Ovary (tissue), 9 donors: ENCODE data around the gene TMEM233. TPM values are rescaled to one million over a fixed set of nuclear protein-coding genes. Genes with fewer than 3 reads are reported as not detected.
"Not testable (repeated sequence)": the region's sequence is repeated elsewhere in the genome, so short reads cannot be mapped to it uniquely, and the experiment has no call there.

Experiments
- DNase-seq, 5 donors: peaks; one replicate each; pipeline ENCODE4 v3.0.0-alpha.2; 2019 to 2020
- H3K27ac ChIP-seq, 2 donors: fragments of 200-600 bp; one replicate each; pipeline versions ENCODE4 v1.5.1 to v1.8.0; 2019 to 2022
- H3K27me3 ChIP-seq: fragments of 200-600 bp; one replicate; pipeline ENCODE4 v1.8.0; 2022
- H3K36me3 ChIP-seq: fragments of 200-600 bp; sonication (generic); one replicate; pipeline ENCODE4 v1.5.1; 2019
- H3K4me1 ChIP-seq: one replicate; pipeline ENCODE4 v1.8.1; 2013; ENCODE audit warnings: mild to moderate bottlenecking, moderate library complexity; ENCODE audit not compliant: insufficient read depth
- H3K4me3 ChIP-seq: fragments of 200-600 bp; sonication (generic); one replicate; pipeline ENCODE4 v1.5.1; 2017
- H3K9me3 ChIP-seq, 2 donors: fragments of 200-600 bp in 1 of 2; sonication (generic) in 1 of 2; one replicate each; pipeline versions ENCODE4 v1.5.1 to v1.8.1; 2013 to 2019; ENCODE audit warnings: mild to moderate bottlenecking in 1 of 2, moderate library complexity in 1 of 2
- EP300 ChIP-seq: sonication (generic); formaldehyde crosslinking; IDR thresholded peaks from one replicate; pipeline ENCODE4 v1.6.1; 2017; ENCODE audit warnings: antibody characterized with exemption
- POLR2A ChIP-seq: fragments of 450-650 bp; IDR thresholded peaks from one replicate; pipeline ENCODE4 v1.6.1; 2017; ENCODE audit warnings: antibody characterized with exemption, mild to moderate bottlenecking, moderate library complexity
- WGBS, 3 donors: extraction: QIAGEN DNeasy Blood & Tissue Kit in 1 of 3; methylation state at CpG; one replicate each; pipeline versions ENCODE4 v1.1.5 to v1.1.7; 2013 to 2017; 5-methylcytosine and 5-hydroxymethylcytosine counted together
- intact Hi-C, 4 donors: fragments of 100-400 bp; cut with DNase I; formaldehyde crosslinking; loops; one replicate each; pipeline versions ENCODE4 v1.11.0 to v1.15.1; 2022 to 2023
- polyA plus RNA-seq, 2 donors: library from polyadenylated mRNA; stranded (reverse); fragments of 200-250 nt in 1 of 2; fragments of 350-450 nt in 1 of 2; fragmentation: Illumina TruSeq in 1 of 2; extraction: RNeasy Lipid Tissue Mini Kit (QIAGEN cat#74804) in 1 of 2; gene quantifications; one replicate each; pipeline ENCODE4 v1.2.3, GENCODE V29; 2013 to 2014
- total RNA-seq, 7 donors: library from RNA; depleted of rRNA in 2 of 7; stranded (reverse); fragments of >200 nt in 2 of 7; fragmentation: NEBNext Ultra II Directional in 3 of 7; extraction: Animal tissue kit (Norgen Biotek cat#: 25700) in 3 of 7; gene quantifications; one replicate each; pipeline versions ENCODE4 v1.1.0 to v1.2.4, GENCODE V29; 2016 to 2023
- TF ChIP-seq, protein P1 (sequence below), 3 donors: fragments of 450-650 bp in 2 of 3; fragments of 200-600 bp in 1 of 3; IDR thresholded peaks; one replicate each; pipeline versions ENCODE4 v1.5.1 to v1.8.0; 2016 to 2022; ENCODE audit warnings: antibody characterized with exemption in 3 of 3, mild to moderate bottlenecking in 1 of 3
- donor health status: DM: no; HTN: no; CAD: no; lungs with moderate emphysema.
- donor health status: DM: no; HTN: no; CAD: no.
- donor health status: Bipolar disorder and iron deficiency.
- donor health status: DM: yes; HTN: yes; CAD: no.
- donor health status: DM: no; HTN: no; CAD: no.
- donor health status: DM: yes; HTN: yes; CAD: no.

The TMEM233 gene
- total and polyA plus RNA-seq, 9 donors: 0.10 to 1.0 (median 0.48) TPM

DNA sequence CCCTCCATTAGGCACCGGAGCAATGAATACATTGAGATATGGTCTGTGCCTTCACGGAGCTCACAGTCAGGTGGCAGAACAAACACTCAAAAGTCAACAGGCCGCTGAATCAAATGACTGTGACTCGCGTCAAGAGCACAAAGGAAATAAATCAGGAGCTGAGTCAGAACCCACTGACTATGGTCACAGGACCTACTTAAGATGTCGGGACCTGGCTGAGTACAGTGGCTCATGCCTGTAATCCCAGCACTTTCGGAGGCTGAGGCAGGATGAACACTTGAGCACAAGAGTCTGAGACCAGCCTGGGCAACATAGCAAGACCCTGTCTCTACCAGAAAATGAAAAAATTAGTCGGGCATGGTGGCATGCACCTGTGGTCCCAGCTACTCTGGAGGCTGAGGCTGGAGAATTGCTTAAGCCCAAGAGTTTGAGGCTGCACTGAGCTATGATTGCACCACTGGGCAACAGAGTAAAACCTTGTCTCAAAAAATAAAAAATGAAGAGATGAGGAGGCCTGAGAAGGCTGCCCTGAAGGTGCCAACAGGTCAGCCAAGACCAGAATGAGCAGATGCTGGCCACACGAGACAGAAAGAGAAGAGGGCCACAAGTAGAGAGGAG is 19.9 kb downstream of the TMEM233 start:
- Histone ChIP-seq H3K27me3 (no peaks in the 10 kb centered on the region), H3K9me3 (no peaks in the 10 kb centered on the region), H3K4me1 (no peaks in the 10 kb centered on the region), H3K36me3 (no peaks in the 10 kb centered on the region), H3K4me3 (no peak overlapping the region), H3K27ac (no peak overlapping the region)
- DNase-seq: no peak
- intact Hi-C loops: no loop called here
- TF ChIP-seq POLR2A (no peak), EP300 (no peak)
- TF ChIP-seq, protein P1, sequence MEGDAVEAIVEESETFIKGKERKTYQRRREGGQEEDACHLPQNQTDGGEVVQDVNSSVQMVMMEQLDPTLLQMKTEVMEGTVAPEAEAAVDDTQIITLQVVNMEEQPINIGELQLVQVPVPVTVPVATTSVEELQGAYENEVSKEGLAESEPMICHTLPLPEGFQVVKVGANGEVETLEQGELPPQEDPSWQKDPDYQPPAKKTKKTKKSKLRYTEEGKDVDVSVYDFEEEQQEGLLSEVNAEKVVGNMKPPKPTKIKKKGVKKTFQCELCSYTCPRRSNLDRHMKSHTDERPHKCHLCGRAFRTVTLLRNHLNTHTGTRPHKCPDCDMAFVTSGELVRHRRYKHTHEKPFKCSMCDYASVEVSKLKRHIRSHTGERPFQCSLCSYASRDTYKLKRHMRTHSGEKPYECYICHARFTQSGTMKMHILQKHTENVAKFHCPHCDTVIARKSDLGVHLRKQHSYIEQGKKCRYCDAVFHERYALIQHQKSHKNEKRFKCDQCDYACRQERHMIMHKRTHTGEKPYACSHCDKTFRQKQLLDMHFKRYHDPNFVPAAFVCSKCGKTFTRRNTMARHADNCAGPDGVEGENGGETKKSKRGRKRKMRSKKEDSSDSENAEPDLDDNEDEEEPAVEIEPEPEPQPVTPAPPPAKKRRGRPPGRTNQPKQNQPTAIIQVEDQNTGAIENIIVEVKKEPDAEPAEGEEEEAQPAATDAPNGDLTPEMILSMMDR (IDR thresholded peaks at IDR 0.05): no peak
- WGBS, 3 donors: 76 to 89% (median 84%) methylated on average over 9 of the region's 9 CpGs

DNA sequence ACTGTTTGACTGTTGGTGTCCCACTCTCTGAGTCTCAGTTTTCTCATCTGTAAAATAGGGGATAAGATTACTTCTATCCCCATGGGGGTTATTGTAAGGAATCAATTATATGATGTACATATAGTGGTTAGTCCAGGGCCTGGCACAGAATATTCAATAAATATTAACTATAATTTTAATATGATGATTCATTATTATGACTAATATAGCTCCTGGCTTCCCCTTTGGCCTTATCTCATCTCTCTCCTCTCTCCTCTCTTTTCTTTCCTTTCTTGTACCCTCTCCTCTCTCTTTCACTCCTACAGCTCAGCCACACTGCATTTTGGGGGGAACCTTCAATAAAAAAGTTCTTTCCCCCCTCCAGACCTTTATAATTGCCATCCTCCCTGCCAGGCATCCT is 21.1 kb downstream of the TMEM233 start:
- intact Hi-C loops: no loop called here
- TF ChIP-seq EP300 (no peak), POLR2A (no peak)
- TF ChIP-seq, protein P1 (IDR thresholded peaks at IDR 0.05): no peak
- no peak overlapping the region for H3K4me3 ChIP-seq
- no peaks in the 10 kb centered on the region for H3K4me1 ChIP-seq
- DNase-seq: no peak
- no peaks in the 10 kb centered on the region for H3K9me3 ChIP-seq
- no peaks in the 10 kb centered on the region for H3K36me3 ChIP-seq
- H3K27me3 ChIP-seq: no peaks in the 10 kb centered on the region
- no peak overlapping the region for H3K27ac ChIP-seq

DNA sequence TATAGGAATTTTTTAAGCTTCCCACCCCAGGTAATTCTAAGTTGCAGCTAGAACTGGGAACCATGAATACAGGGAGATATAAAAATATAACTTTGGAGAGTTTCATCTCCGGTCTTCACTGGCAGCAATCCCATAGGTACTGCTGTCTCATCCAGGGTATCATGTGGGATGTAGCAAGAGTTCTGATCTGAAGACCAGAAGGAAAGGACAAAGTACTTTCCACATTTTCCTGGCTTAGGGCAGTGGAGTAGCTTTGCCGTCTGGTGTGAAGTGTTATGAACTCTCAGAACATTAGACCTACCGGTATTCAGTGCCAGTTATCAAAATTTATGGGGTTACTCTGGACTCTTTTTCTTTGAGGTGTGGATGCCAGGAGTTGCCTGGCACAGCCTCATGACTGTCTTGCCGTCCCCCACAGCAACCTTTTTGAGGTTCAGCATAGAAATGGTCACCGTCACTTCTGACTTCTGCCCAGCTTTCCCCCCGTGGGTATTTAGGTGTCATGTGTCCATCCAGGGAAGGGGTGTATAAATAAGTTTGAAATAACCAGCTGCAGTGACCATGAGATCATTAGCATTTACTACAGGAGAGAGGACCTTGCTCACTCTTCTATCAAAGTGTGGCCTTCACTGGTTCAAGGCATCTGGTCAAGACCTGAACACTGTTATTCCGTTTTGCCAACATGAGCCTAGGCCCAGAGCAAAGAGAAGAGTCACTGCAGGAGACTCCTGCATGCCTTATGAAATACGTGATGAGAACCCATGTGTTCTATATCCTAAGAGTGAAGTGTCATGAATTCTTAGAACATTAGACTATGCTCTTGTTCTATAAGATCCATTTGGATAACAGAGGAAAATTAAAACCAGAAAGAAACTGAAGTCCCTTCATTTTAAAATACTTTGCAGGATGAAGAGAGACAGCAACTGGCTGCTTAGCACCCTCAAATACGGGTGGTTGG is 22.2 kb downstream of the TMEM233 start:
- Histone ChIP-seq H3K9me3 (no peaks in the 10 kb centered on the region), H3K27ac (no peak overlapping the region), H3K4me3 (no peak overlapping the region), H3K4me1 (no peaks in the 10 kb centered on the region), H3K27me3 (no peaks in the 10 kb centered on the region), H3K36me3 (no peaks in the 10 kb centered on the region)
- WGBS, 3 donors: 75 to 76% (median 75%) methylated on average over 9 of the region's 9 CpGs
- intact Hi-C loops: no loop called here
- no peak for DNase-seq
- TF ChIP-seq POLR2A (no peak), EP300 (no peak)
- TF ChIP-seq, protein P1 (IDR thresholded peaks at IDR 0.05): no peak

DNA sequence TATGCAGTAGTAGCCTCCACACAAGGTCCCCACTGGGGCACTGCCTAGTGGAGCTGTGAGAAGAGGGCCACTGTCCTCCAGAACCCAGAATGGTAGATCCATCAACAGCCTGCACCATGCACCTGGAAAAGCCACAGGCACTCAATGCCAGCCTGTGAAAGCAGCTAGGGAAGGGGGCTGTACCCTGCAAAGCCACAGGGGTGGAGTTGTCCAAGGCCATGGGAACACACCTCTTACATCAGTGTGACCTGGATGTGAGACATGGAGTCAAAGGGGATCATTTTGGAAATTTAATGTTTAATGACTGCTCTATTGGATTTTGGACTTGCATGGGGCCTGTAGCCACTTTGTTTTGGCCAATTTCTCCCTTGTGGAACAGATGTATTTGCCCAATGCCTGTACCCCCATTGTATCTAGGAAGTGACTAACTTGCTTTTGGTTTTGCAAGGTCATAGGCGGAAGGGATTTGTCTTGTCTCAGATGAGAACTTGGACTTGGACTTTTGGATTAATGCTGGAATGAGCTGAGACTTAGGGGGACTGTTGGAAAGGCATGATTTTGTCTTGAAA is 24.8 kb downstream of the TMEM233 start:
- H3K27ac ChIP-seq, H3K4me1 ChIP-seq, H3K36me3 ChIP-seq, DNase-seq, H3K9me3 ChIP-seq, intact Hi-C loops, H3K4me3 ChIP-seq, H3K27me3 ChIP-seq: not testable (repeated sequence)
- WGBS, 3 donors: 92 to 100% (median 96%) methylated on average over 1 of the region's 1 CpG
